ENCODE results near the gene SH3BP1.
"Not testable (repeated sequence)": the region's sequence is repeated elsewhere in the genome, so short reads cannot be mapped to it uniquely, and the experiment has no call there.

SH3BP1 gene

DNA sequence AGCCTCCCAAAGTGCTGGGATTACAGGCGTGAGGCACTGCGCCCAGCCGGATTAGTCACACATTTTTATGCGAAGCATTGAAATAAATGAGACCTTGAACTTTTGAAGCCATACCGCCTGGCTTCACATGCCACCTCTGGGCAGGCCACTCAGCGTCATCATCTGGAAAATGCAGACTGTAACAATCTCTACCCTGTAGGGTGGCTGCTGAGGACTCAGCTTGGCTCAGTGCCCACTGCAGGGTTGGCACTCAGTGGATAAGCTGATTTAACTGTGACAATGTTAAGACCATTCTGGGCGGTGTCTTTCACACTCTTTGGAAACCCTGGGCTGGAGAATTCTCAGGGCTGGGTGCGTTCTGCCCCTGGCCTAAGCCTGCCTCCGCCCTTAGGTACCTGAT lies 8.5 kb downstream of the SH3BP1 start:
- H3K4me3 ChIP-seq (ENCODE audit: low read depth, low read length), result no peak overlapping the region
- DNase-seq (ENCODE audit: low read depth, low spot score), result no peak
- ChIA-PET POLR2A (interaction anchor here (0.9 kb wide), 1 partner anchor 33 kb away, joined by 3 read pairs; no protein-coding TSS in a partner anchor), CTCF (interaction anchor here (0.8 to 18.2 kb wide), 4 partner anchors 9 to 170 kb away, joined by 3 to 454 read pairs (median 6); no protein-coding TSS in a partner anchor)
- TF ChIP-seq, protein P1, sequence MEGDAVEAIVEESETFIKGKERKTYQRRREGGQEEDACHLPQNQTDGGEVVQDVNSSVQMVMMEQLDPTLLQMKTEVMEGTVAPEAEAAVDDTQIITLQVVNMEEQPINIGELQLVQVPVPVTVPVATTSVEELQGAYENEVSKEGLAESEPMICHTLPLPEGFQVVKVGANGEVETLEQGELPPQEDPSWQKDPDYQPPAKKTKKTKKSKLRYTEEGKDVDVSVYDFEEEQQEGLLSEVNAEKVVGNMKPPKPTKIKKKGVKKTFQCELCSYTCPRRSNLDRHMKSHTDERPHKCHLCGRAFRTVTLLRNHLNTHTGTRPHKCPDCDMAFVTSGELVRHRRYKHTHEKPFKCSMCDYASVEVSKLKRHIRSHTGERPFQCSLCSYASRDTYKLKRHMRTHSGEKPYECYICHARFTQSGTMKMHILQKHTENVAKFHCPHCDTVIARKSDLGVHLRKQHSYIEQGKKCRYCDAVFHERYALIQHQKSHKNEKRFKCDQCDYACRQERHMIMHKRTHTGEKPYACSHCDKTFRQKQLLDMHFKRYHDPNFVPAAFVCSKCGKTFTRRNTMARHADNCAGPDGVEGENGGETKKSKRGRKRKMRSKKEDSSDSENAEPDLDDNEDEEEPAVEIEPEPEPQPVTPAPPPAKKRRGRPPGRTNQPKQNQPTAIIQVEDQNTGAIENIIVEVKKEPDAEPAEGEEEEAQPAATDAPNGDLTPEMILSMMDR (IDR thresholded peaks at IDR 0.05; ENCODE audit: insufficient read depth, low read length, missing control alignments), result no peak

- DNase-seq (ENCODE audit: low read depth, low spot score), result no peak
- POLR2A ChIA-PET, result interaction anchor here (1.2 kb wide), 1 partner anchor 8 kb away, joined by 3 read pairs; the partner anchor contains the start of gene PDXP
- TF ChIP-seq, protein P1 (IDR thresholded peaks at IDR 0.05; ENCODE audit: insufficient read depth, low read length, missing control alignments), result no peak
- no peak overlapping the region for H3K4me3 ChIP-seq (ENCODE audit: low read depth, low read length)
- CTCF ChIA-PET, result interaction anchor here (1.3 to 26.0 kb wide), 2 partner anchors 11 to 144 kb away, joined by 3 to 430 read pairs; partner anchors contain the start of gene SH3BP1
Measured at GRCh38 chr22:37650463-37651136, 11.1 kb downstream of the SH3BP1 start.

- ChIA-PET CTCF (interaction anchor here (26.0 kb wide), 1 partner anchor 15 kb away, joined by 430 read pairs; the partner anchor contains the start of gene SH3BP1), POLR2A (no interaction called here)
- no peak overlapping the region for H3K4me3 ChIP-seq (ENCODE audit: low read depth, low read length)
- DNase-seq (ENCODE audit: low read depth, low spot score), result no peak
- TF ChIP-seq, protein P1 (IDR thresholded peaks at IDR 0.05; ENCODE audit: insufficient read depth, low read length, missing control alignments), result no peak
Measured at GRCh38 chr22:37654563-37655251, 15.2 kb downstream of the SH3BP1 start.

- no peak overlapping the region for H3K4me3 ChIP-seq (ENCODE audit: low read depth, low read length)
- no peak for DNase-seq (ENCODE audit: low read depth, low spot score)
- TF ChIP-seq, protein P1 (IDR thresholded peaks at IDR 0.05; ENCODE audit: insufficient read depth, low read length, missing control alignments), result no peak
- CTCF ChIA-PET, result interaction anchor here (26.0 kb wide), 1 partner anchor 16 kb away, joined by 430 read pairs; the partner anchor contains the start of gene SH3BP1
- POLR2A ChIA-PET, result no interaction called here
Measured at GRCh38 chr22:37655252-37655563, 15.7 kb downstream of the SH3BP1 start.

DNA sequence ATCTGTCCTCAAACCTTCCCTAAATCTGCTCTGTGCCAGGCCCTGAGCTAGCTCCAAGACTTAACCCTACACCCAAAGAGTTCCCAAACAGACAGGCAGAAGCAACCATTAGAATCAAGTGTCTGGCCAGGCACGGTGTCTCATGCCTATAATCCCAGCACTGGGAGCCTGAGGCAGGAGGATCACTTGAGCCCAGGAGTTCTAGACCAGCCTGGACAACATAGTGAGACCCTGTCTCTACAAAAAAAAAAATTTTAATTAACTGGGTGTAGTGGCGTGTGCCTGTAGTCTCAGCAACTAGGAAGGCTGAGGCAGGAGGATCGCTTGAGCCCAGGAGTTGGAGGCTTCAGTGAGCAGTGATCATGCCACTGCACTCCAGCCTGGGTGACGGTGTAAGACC lies 17.1 kb downstream of the SH3BP1 start:
- DNase-seq (ENCODE audit: low read depth, low spot score); H3K4me3 ChIP-seq (ENCODE audit: low read depth, low read length): not testable (repeated sequence)
- ChIA-PET CTCF (interaction anchor here (7.4 to 26.0 kb wide), 2 partner anchors 17 to 28 kb away, joined by 121 to 430 read pairs; partner anchors contain the start of genes NOL12 and SH3BP1), POLR2A (interaction anchor here (2.3 kb wide), 1 partner anchor 19 kb away, joined by 52 read pairs; the partner anchor contains the start of gene LGALS1)

DNA sequence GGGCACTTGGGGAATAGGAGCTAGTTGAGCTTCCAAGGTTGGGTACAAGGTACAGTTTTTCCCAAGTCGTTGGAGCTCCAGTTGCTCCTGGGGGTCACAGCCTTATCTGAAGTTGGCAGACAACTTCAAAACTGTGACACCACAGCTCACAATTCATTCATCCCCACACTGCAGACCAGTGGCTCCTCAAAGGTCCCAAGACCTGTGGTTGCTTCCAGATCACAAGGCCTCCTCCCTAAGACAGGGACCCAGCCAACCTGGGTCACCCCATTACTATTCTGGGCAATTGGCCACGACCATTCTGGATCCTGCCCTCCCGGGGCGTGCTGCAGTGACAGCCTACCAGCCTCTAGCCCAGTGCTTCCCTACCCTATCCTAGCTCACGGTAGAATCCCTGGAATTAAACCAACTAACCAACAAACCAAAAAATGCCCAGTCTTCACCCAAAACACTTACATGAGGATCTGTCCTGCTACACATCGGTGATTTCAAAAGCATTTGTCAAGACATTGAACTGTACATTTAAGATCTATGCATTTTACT lies 18.2 kb downstream of the SH3BP1 start:
- no peak for DNase-seq (ENCODE audit: low read depth, low spot score)
- ChIA-PET CTCF (interaction anchor here (0.6 to 26.0 kb wide), 7 partner anchors 9 to 134 kb away, joined by 3 to 430 read pairs (median 4); partner anchors contain the start of genes NOL12 and SH3BP1), POLR2A (interaction anchor here (0.9 to 3.0 kb wide), 9 partner anchors 8 to 29 kb away, joined by 3 to 52 read pairs (median 8); partner anchors contain the start of genes LGALS1 and NOL12)
- TF ChIP-seq, protein P1 (IDR thresholded peaks at IDR 0.05; ENCODE audit: insufficient read depth, low read length, missing control alignments), result no peak
- H3K4me3 ChIP-seq (ENCODE audit: low read depth, low read length), result peak overlapping the region; percentile 73

Data from AG04449 (cell line).